GM23338 (cell line): ENCODE data around the gene OCA2. TPM values are rescaled to one million over a fixed set of nuclear protein-coding genes. Genes with fewer than 3 reads are reported as not detected.
A peak's percentile ranks its signal among the peaks of the same experiment; 100 is the strongest.

Experiments used
- ATAC-seq: fragments of 200-7000 bp; cut with Tn5 transposase; 3 replicates; pipeline ENCODE4 v1.9.1; 2020
- DNase-seq: peaks from one replicate; pipeline ENCODE4 v3.0.0-alpha.2; 2015; ENCODE audit warnings: low spot score
- H2AFZ ChIP-seq: fragments of 200-600 bp; sonication (generic); 2 replicates; pipeline ENCODE4 v1.8.0; 2016; ENCODE audit warnings: antibody characterized with exemption, mild to moderate bottlenecking, moderate library complexity
- H3F3A ChIP-seq: fragments of 200-600 bp; sonication (generic); replicated peaks from 2 replicates; pipeline ENCODE4 v1.8.0; 2017; ENCODE audit warnings: antibody characterized with exemption, mixed run types, low read depth
- H3K27ac ChIP-seq: fragments of 200-600 bp; sonication (generic); 2 replicates; pipeline ENCODE4 v1.6.1; 2016; ENCODE audit warnings: low read depth
- H3K27me3 ChIP-seq: fragments of 200-600 bp; sonication (generic); 2 replicates; pipeline ENCODE4 v1.8.0; 2016; ENCODE audit warnings: mild to moderate bottlenecking, mixed run types, moderate library complexity; ENCODE audit not compliant: insufficient read depth
- H3K36me3 ChIP-seq: fragments of 200-600 bp; sonication (generic); 2 replicates; pipeline ENCODE4 v1.8.0; 2016; ENCODE audit warnings: mild to moderate bottlenecking; ENCODE audit not compliant: insufficient read depth
- H3K4me1 ChIP-seq: fragments of 200-600 bp; sonication (generic); 2 replicates; pipeline ENCODE4 v1.8.0; 2016; ENCODE audit warnings: mild to moderate bottlenecking, moderate library complexity; ENCODE audit not compliant: insufficient read depth
- H3K4me2 ChIP-seq: fragments of 200-600 bp; sonication (generic); 2 replicates; pipeline ENCODE4 v1.7.1; 2017; ENCODE audit warnings: mixed run types
- H3K4me3 ChIP-seq: fragments of 200-600 bp; sonication (generic); 2 replicates; pipeline ENCODE4 v1.6.1; 2016; ENCODE audit warnings: mixed run types
- H3K79me2 ChIP-seq: fragments of 200-600 bp; sonication (generic); replicated peaks from 2 replicates; pipeline ENCODE4 v1.8.0; 2017; ENCODE audit warnings: mild to moderate bottlenecking; ENCODE audit not compliant: insufficient read depth
- H3K9me2 ChIP-seq: fragments of 200-600 bp; sonication (generic); 2 replicates; pipeline ENCODE4 v1.8.0; 2017; ENCODE audit not compliant: insufficient read depth
- H4K20me1 ChIP-seq: fragments of 200-600 bp; sonication (generic); replicated peaks from 2 replicates; pipeline ENCODE4 v1.8.0; 2017; ENCODE audit warnings: mild to moderate bottlenecking; ENCODE audit not compliant: insufficient read depth
- H3K27ac Mint-ChIP-seq: 2 replicates; pipeline ENCODE4 v1.8.0; 2020; ENCODE audit warnings: inconsistent platforms, mild to moderate bottlenecking, moderate library complexity, mixed read lengths
- H3K27me3 Mint-ChIP-seq: 3 replicates; pipeline ENCODE4 v1.8.0; 2022; ENCODE audit warnings: low read depth, mild to moderate bottlenecking, moderate library complexity, mixed read lengths, inconsistent platforms; ENCODE audit not compliant: insufficient read depth, poor library complexity
- H3K36me3 Mint-ChIP-seq: 3 replicates; pipeline ENCODE4 v1.8.0; 2021; ENCODE audit warnings: low read depth, mild to moderate bottlenecking, inconsistent platforms, moderate library complexity, mixed read lengths
- H3K4me1 Mint-ChIP-seq: 3 replicates; pipeline ENCODE4 v1.8.0; 2020; ENCODE audit warnings: mild to moderate bottlenecking, inconsistent platforms, mixed read lengths
- H3K4me3 Mint-ChIP-seq: 3 replicates; pipeline ENCODE4 v1.8.0; 2021; ENCODE audit warnings: moderate library complexity, mild to moderate bottlenecking, inconsistent platforms, mixed read lengths
- H3K9me3 Mint-ChIP-seq: 3 replicates; pipeline ENCODE4 v1.8.0; 2020; ENCODE audit warnings: moderate library complexity, mild to moderate bottlenecking, inconsistent platforms, mixed read lengths
- JUNB ChIP-seq: IDR thresholded peaks from one replicate; pipeline ENCODE4 v1.6.1; 2016; ENCODE audit warnings: antibody characterized with exemption; ENCODE audit not compliant: unreplicated experiment
- polyA plus RNA-seq: library from polyadenylated mRNA; unstranded; fragments of >200 nt; fragmentation: Nextera tagmentation; extraction: Ambion mirVana; gene quantifications from 2 replicates; pipeline ENCODE4 v1.2.1, GENCODE V29; 2016
- total RNA-seq: library from RNA; depleted of rRNA; stranded (reverse); fragments of >200 nt; shearing (Covaris generic); gene quantifications from 2 replicates; pipeline ENCODE4 v1.2.3, GENCODE V29; 2014
- TF ChIP-seq, protein P1 (sequence below): fragments of 250-450 bp; sonication (Bioruptor Pico); IDR thresholded peaks from 2 replicates; pipeline ENCODE4 v1.5.0; 2020; ENCODE audit warnings: mild to moderate bottlenecking, moderate library complexity
- TF ChIP-seq, protein P2 (sequence below), 2 experiments: fragments of 200-600 bp in 1 of 2; sonication (generic) in 1 of 2; conservative IDR thresholded peaks; 2 replicates each; pipeline versions ENCODE4 v1.5.1 to v1.6.1; 2016 to 2017; ENCODE audit warnings: antibody characterized with exemption in 2 of 2, low read depth in 2 of 2, mild to moderate bottlenecking in 2 of 2, moderate library complexity in 1 of 2
- TF ChIP-seq, protein P3 (sequence below): IDR thresholded peaks from 2 replicates; pipeline ENCODE4 v1.6.1; 2016; ENCODE audit warnings: antibody characterized with exemption
- TF ChIP-seq, protein P4 (sequence below): IDR thresholded peaks from one replicate; pipeline ENCODE4 v1.6.1; 2018; ENCODE audit warnings: antibody characterized with exemption; ENCODE audit not compliant: unreplicated experiment

OCA2 gene
- total and polyA plus RNA-seq, 2 experiments from 2014 or later: 0.40 to 0.69 TPM

DNA sequence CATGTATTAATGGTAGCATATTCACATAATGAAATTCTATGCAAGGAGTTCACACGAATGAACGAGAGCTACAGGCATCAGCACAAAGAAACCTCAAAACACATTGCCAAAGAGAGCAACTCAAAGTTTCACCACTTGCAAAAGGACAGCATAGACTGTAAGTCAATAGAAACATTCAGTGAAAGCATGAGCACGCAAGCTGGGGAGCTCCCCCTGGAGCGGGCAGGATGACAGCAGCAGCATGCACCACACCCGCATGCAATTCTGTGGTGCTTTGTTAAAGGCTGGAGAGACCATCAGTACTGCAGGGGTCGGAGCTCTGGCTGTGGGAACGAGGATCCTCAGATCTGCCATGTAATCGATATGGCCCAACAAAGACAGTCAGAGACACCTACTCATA, 18.7 kb downstream of the OCA2 start (continued):
- TF ChIP-seq, protein P1, sequence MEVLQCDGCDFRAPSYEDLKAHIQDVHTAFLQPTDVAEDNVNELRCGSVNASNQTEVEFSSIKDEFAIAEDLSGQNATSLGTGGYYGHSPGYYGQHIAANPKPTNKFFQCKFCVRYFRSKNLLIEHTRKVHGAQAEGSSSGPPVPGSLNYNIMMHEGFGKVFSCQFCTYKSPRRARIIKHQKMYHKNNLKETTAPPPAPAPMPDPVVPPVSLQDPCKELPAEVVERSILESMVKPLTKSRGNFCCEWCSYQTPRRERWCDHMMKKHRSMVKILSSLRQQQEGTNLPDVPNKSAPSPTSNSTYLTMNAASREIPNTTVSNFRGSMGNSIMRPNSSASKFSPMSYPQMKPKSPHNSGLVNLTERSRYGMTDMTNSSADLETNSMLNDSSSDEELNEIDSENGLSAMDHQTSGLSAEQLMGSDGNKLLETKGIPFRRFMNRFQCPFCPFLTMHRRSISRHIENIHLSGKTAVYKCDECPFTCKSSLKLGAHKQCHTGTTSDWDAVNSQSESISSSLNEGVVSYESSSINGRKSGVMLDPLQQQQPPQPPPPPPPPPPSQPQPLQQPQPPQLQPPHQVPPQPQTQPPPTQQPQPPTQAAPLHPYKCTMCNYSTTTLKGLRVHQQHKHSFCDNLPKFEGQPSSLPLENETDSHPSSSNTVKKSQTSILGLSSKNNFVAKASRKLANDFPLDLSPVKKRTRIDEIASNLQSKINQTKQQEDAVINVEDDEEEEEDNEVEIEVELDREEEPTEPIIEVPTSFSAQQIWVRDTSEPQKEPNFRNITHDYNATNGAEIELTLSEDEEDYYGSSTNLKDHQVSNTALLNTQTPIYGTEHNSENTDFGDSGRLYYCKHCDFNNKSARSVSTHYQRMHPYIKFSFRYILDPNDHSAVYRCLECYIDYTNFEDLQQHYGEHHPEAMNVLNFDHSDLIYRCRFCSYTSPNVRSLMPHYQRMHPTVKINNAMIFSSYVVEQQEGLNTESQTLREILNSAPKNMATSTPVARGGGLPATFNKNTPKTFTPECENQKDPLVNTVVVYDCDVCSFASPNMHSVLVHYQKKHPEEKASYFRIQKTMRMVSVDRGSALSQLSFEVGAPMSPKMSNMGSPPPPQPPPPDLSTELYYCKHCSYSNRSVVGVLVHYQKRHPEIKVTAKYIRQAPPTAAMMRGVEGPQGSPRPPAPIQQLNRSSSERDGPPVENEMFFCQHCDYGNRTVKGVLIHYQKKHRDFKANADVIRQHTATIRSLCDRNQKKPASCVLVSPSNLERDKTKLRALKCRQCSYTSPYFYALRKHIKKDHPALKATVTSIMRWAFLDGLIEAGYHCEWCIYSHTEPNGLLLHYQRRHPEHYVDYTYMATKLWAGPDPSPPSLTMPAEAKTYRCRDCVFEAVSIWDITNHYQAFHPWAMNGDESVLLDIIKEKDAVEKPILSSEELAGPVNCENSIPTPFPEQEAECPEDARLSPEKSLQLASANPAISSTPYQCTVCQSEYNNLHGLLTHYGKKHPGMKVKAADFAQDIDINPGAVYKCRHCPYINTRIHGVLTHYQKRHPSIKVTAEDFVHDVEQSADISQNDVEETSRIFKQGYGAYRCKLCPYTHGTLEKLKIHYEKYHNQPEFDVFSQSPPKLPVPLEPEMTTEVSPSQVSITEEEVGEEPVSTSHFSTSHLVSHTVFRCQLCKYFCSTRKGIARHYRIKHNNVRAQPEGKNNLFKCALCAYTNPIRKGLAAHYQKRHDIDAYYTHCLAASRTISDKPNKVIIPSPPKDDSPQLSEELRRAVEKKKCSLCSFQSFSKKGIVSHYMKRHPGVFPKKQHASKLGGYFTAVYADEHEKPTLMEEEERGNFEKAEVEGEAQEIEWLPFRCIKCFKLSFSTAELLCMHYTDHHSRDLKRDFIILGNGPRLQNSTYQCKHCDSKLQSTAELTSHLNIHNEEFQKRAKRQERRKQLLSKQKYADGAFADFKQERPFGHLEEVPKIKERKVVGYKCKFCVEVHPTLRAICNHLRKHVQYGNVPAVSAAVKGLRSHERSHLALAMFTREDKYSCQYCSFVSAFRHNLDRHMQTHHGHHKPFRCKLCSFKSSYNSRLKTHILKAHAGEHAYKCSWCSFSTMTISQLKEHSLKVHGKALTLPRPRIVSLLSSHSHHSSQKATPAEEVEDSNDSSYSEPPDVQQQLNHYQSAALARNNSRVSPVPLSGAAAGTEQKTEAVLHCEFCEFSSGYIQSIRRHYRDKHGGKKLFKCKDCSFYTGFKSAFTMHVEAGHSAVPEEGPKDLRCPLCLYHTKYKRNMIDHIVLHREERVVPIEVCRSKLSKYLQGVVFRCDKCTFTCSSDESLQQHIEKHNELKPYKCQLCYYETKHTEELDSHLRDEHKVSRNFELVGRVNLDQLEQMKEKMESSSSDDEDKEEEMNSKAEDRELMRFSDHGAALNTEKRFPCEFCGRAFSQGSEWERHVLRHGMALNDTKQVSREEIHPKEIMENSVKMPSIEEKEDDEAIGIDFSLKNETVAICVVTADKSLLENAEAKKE (CRISPR knock-in tag): no peak
- TF ChIP-seq, protein P2, sequence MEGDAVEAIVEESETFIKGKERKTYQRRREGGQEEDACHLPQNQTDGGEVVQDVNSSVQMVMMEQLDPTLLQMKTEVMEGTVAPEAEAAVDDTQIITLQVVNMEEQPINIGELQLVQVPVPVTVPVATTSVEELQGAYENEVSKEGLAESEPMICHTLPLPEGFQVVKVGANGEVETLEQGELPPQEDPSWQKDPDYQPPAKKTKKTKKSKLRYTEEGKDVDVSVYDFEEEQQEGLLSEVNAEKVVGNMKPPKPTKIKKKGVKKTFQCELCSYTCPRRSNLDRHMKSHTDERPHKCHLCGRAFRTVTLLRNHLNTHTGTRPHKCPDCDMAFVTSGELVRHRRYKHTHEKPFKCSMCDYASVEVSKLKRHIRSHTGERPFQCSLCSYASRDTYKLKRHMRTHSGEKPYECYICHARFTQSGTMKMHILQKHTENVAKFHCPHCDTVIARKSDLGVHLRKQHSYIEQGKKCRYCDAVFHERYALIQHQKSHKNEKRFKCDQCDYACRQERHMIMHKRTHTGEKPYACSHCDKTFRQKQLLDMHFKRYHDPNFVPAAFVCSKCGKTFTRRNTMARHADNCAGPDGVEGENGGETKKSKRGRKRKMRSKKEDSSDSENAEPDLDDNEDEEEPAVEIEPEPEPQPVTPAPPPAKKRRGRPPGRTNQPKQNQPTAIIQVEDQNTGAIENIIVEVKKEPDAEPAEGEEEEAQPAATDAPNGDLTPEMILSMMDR (conservative IDR thresholded peaks at IDR 0.05; ENCODE audit: low read depth in 2 of 2): peak in 1 of 2 experiments; percentile 31; a peak in 2 of 4 replicates
- TF ChIP-seq, protein P3, sequence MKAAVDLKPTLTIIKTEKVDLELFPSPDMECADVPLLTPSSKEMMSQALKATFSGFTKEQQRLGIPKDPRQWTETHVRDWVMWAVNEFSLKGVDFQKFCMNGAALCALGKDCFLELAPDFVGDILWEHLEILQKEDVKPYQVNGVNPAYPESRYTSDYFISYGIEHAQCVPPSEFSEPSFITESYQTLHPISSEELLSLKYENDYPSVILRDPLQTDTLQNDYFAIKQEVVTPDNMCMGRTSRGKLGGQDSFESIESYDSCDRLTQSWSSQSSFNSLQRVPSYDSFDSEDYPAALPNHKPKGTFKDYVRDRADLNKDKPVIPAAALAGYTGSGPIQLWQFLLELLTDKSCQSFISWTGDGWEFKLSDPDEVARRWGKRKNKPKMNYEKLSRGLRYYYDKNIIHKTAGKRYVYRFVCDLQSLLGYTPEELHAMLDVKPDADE: no peak

DNA sequence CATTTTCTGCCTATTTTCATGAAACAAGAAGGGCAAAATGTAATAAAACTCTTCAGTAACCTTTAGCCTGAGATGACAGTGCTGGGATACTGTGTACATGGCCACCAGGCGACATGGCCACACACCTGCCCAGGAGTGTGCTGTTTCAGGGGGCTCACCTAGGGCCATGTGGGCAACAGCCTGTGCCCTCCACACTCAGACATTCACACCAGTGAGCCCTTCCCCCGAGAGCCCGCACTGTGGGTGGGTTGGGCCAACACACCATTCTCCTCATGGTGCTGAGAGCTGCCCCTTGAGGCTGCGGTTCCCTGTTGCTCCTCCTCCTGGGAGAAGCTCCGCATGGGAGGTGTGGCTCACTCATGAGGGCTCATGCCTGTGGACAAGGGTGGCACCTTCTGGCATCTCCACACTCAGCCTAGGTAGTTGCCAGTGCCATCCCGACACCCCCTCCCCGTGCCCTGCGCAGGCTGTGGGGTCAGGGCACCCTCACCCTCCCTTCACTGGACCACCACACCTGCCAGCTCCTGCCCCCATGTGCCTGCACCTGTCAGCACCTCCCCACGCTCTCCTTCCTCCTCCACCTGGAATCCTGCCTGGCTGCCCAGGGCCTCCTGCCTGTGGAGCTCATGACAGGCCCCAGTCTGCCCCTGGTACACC, 19.7 kb downstream of the OCA2 start:
- Mint-ChIP-seq H3K27ac (no peak overlapping the region), H3K9me3 (peaks cover 4% of the 10 kb centered on the region; the same call in 1 of the 3 replicates), H3K4me3 (no peak overlapping the region), H3K4me1 (peaks cover 9% of the 10 kb centered on the region; the same call in 2 of the 3 replicates), H3K27me3 (peaks cover 2% of the 10 kb centered on the region), H3K36me3 (no peaks in the 10 kb centered on the region)
- Histone ChIP-seq H3K79me2 (no peaks in the 10 kb centered on the region), H3K27ac (no peak overlapping the region), H3K4me1 (0 out of 2 replicates have a peak, but pooled peaks cover 5% of the 10 kb centered on the region), H3K4me3 (no peak overlapping the region), H3K27me3 (no peaks in the 10 kb centered on the region), H3F3A (no peaks in the 10 kb centered on the region), H4K20me1 (no peaks in the 10 kb centered on the region), H3K9me2 (no peaks in the 10 kb centered on the region), H2AFZ (no peak overlapping the region), H3K4me2 (no peak overlapping the region), H3K36me3 (no peaks in the 10 kb centered on the region)
- DNase-seq (no peak), ATAC-seq (no peak; the same call in 2 of the 3 replicates)
- no peak for TF ChIP-seq JUNB
- TF ChIP-seq, protein P4, sequence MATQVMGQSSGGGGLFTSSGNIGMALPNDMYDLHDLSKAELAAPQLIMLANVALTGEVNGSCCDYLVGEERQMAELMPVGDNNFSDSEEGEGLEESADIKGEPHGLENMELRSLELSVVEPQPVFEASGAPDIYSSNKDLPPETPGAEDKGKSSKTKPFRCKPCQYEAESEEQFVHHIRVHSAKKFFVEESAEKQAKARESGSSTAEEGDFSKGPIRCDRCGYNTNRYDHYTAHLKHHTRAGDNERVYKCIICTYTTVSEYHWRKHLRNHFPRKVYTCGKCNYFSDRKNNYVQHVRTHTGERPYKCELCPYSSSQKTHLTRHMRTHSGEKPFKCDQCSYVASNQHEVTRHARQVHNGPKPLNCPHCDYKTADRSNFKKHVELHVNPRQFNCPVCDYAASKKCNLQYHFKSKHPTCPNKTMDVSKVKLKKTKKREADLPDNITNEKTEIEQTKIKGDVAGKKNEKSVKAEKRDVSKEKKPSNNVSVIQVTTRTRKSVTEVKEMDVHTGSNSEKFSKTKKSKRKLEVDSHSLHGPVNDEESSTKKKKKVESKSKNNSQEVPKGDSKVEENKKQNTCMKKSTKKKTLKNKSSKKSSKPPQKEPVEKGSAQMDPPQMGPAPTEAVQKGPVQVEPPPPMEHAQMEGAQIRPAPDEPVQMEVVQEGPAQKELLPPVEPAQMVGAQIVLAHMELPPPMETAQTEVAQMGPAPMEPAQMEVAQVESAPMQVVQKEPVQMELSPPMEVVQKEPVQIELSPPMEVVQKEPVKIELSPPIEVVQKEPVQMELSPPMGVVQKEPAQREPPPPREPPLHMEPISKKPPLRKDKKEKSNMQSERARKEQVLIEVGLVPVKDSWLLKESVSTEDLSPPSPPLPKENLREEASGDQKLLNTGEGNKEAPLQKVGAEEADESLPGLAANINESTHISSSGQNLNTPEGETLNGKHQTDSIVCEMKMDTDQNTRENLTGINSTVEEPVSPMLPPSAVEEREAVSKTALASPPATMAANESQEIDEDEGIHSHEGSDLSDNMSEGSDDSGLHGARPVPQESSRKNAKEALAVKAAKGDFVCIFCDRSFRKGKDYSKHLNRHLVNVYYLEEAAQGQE: no peak
